NCI-H2107 (cell line): ENCODE data around the gene CHST4.
"Not testable (repeated sequence)": the region's sequence is repeated elsewhere in the genome, so short reads cannot be mapped to it uniquely, and the experiment has no call there.

Experiments used
- DNase-seq: peaks from one replicate; lab custom pipeline; 2025; lab: John Stamatoyannopoulos, UW

The CHST4 gene

GRCh38 chr16:71526111-71526631 lies at the start of gene CHST4:
Gene CHST4 (plus strand): TSS chr16:71526426. CDS start chr16:71536678, 10,252 bp downstream.
- DNase-seq, result peak; percentile 85

DNA sequence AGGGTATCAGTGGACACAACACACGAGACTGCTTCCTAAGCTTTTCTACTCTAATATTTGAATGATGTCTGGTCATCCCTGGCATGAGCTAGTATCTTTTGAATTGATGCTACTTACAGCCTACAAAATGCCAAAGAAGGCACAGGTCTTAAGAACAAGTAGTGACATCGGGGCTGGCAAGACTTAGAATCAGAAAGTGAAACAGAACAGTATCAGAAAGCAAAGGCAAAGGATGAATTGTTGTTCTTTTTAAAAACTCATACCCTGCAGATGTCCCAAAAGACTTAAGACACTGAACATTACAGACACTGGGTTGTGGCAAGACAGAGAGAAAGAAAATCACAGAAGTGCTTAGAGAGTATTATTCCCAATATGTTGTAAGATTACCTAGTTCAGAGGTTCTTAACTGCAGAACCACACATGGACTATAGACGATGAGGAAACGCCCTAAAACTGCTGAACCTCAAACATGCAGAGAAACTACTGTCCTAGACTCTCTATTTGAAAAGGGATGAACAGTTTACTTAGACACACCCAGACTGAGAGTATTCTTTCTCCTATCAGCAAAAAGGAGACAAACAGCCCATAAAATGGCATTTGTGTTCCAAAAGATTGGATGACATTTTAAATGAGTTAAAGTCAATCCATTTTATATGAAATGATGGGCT lies 49.6 kb upstream of the CHST4 start:
- DNase-seq, result no peak

- no peak for DNase-seq
Observed at GRCh38 chr16:71479420-71479819, 46.8 kb upstream of the CHST4 start.

DNA sequence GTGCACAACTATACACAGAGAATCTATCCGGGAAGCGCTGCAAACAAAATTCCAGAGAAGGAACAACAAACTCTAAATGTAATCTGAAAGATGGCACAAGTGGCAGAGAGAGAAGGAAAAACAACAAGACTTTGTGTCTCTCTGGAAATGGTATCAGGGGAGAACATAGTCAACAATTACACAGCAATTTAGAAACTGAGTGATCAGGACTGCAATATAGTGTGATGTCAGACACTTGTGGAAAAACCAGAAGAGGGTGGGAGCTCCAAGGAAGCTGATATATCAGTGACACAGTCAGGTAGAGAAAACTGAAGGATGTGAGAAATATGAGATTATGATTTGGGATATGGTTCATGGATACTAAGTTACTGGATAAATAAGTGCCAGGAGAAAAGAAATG lies 45.3 kb upstream of the CHST4 start:
- no peak for DNase-seq

- DNase-seq, result no peak
Observed at GRCh38 chr16:71482569-71482968, 43.7 kb upstream of the CHST4 start.

- peak; percentile 71 for DNase-seq
Observed at GRCh38 chr16:71484006-71484893, 42.0 kb upstream of the CHST4 start.

GRCh38 chr16:71489122-71489521 lies 37.1 kb upstream of the CHST4 start, which contains the start of gene ZNF19:
Gene ZNF19 (minus strand): TSS chr16:71489324. CDS start chr16:71482114, 7,210 bp downstream.
- no peak for DNase-seq

DNA sequence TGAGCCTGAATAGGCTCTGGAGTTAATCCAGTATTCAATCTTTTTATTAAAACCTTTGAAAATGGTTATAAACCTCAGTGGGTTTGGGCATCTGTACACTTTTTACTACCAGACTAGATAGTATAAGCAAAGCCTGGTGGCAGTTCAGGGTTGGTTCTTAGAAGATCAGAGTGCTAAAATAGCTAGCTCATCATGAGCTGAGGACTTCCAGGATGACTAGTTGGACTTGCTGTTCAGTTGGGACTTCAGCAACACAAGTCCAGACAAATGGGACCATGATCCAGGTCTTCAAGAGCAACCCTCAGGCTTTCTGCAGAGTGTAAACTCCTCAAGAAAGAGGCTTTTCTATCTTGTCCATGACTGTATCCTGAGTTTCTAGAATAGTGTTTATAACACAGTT lies 35.9 kb upstream of the CHST4 start:
- no peak for DNase-seq

- DNase-seq, result no peak
Observed at GRCh38 chr16:71491054-71491453, 35.2 kb upstream of the CHST4 start.

DNA sequence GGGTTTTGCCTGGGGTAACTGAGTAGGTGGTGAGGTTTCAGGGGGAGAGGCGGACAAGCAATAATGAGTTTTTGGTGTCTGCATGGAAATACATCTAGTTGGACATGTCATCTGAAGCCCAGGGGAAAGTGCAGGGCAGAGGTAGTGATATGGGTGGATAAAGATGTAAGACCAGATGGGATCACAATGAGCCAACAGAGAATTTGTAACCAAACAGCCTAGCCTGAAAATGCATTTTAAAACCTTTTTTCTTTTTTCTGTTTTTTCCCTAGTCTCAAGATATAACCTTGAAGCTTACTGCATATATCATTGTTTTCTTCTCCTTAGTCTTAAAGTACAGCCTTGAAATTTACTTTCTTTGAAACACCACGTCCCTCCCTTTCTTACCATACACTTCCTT lies 33.4 kb upstream of the CHST4 start:
- no peak for DNase-seq

GRCh38 chr16:71493213-71493612 lies 33.0 kb upstream of the CHST4 start:
- DNase-seq, result no peak

DNA sequence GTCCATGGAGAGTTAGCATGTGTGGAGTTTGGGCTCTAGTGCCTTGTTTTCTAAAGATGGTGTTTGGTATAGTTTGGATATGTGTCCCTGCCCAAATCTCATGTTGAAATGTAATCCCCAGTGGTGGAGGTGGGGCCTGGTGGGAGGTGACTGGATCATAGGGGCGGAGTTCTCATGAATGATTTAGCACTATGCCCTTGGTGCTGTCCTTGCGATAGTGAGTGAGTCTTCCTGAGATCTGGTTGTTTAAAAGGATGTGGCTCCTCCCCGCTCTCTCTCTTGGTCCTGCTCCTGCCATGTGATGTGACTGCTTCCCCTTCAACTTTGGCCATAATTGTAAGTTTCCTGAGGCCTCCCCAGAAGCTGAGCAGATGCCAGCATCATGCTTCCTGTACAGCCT lies 28.2 kb upstream of the CHST4 start:
- no peak for DNase-seq

DNA sequence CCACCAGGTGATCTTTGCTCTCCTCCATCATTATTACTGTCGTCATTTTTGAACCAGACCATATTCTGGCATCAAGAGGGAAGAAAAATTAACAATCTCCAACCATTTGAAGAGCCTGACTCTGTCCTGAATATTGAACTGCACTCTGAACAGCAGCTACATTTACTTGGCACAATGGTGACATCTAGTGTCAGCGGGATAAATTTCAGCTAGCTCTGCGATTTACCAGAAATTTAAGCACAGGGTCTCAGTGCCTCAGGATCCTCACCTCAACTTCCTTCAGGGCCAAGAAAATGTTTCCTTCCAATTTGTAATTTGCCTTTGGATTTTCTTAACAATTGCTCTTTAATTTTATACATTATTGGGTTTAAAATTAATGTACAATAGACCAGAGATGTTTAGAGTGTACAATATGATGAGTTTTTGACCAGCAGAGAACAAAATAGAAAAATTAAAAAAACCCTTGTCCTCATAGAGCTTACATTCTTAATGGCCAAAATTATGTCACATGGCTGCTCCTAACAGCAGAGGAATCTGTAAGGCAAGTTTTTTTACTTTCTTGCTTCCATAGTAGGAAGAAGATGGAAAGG lies 26.4 kb upstream of the CHST4 start:
- peak; percentile 29 for DNase-seq

GRCh38 chr16:71500964-71501363 lies 25.3 kb upstream of the CHST4 start:
- DNase-seq, result no peak

GRCh38 chr16:71501547-71501946 lies 24.7 kb upstream of the CHST4 start:
- no peak for DNase-seq

DNA sequence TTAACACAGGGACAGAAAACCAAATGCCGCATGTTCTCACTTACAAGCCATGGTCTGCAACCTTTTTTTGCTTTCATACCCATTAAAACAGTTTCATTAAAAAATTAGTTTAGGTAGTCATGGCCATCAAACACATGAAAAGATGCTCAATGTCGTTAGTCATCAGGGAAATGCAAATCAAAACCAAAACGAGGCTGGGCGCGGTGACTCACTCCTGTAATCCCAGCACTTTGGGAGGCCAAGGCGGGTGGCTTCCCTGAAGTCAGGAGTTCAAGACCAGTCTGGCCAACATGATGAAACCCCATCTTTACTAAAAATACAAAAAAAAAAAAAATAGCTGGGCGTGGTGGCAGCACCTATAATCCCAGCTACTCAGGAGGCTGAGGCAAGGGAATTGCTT lies 22.2 kb upstream of the CHST4 start:
- DNase-seq, result not testable (repeated sequence)

GRCh38 chr16:71504901-71505300 lies 21.3 kb upstream of the CHST4 start:
- no peak for DNase-seq

GRCh38 chr16:71507061-71507460 lies 19.2 kb upstream of the CHST4 start:
- no peak for DNase-seq

DNA sequence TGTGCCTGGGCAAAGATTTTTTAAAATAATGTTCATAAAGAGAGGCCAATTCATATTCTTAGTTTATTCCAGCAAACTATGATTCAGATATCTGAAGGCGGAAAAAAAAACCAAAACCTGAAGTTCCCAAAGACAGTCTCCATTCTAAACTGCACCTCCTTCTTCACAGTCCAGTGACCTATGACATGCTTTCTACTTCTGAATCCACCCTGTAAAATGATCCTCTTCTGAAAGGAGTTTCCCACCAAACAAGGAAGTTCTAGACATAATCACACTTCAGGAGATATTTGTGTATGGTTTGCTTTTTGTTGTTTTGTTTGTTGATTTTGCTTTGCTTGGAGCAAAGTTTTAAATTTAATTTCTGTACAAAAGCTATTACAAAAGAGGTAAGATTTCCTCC lies 12.9 kb upstream of the CHST4 start:
- no peak for DNase-seq

DNA sequence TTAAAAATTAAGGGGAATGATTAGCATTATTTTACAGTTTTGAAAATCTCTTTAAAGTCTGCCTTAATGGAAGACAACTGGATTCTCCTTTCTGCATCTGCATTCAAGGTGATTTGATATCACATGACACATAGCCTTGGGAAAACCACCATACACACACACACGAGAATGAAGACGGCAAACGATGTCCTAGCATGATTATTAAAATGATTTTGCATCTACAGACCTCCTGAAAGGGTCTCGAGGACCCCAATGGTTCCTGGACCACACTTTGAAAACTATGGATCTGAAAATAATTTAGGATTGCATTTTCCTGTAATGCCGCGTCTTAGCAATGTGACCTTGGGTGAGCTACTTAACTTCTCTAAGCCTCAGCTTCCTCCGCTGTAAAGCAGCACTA lies 11.8 kb upstream of the CHST4 start:
- no peak for DNase-seq

DNA sequence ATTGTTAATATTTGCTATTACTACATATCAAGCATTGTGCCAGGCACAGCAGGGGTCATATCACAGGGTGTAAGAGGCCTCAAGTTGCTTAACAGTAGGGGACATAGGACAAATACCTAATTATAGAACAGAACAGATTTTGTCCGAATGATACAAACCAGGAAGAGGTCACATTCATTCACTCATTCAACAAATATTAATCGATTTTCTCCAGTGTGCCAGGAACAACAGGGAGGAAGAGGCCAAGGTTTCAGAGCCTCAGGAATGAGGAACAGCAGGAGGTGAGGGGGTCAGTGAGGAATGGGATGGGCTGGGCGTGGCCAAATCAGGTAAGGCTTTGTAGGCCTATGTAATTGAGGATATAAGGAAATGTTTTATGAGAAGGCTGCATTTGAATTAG lies 11.2 kb upstream of the CHST4 start:
- DNase-seq, result no peak

DNA sequence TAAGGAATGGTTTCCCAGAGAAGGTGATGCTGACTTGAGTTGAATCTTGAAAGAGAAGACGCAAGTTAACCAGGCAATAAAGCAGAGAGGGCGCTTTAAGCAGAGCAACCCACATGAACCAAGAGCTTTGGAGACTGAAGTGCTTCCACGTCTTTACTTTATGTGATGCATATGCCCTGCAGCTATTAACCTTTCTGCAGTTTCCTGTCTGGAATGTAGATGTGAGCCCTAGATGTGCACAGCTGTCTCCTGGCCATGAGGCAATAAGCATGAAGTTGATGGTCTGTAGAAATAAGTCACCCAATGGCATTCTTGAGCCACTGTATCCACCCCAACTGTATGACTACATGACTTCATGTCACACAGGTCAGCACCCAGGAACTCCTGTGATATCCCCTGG lies 5.7 kb upstream of the CHST4 start:
- DNase-seq, result no peak
